Activated CD4-positive, alpha-beta T cell treated with anti-CD3 and anti-CD28 coated beads for 36 hours (primary cell): ENCODE results near the gene ZNF385B. TPM values are rescaled to one million over a fixed set of nuclear protein-coding genes. Genes with fewer than 3 reads are reported as not detected.

Source experiments
- ATAC-seq: fragments of 200-7000 bp; cut with Tn5 transposase; one replicate; pipeline ENCODE4 v1.10.0; 2021; ENCODE audit warnings: mild to moderate bottlenecking, moderate library complexity
- CTCF ChIA-PET: fragments of 350-600 bp; sonication (Branson Sonifier 250); formaldehyde crosslinking; loops from one replicate; lab custom pipeline; 2021; ENCODE audit warnings: antibody characterized with exemption; lab: Charles Lee
- POLR2A ChIA-PET: fragments of 350-600 bp; sonication (Branson Sonifier 250); formaldehyde crosslinking; loops from one replicate; lab custom pipeline; 2021; ENCODE audit warnings: antibody characterized with exemption, inconsistent platforms; lab: Charles Lee
- DNase-seq: peaks from one replicate; pipeline ENCODE4 v3.0.0-alpha.2; 2020
- H3K27ac Mint-ChIP-seq: one replicate; pipeline ENCODE4 v1.8.0; 2021; ENCODE audit warnings: mixed read lengths
- H3K27me3 Mint-ChIP-seq: one replicate; pipeline ENCODE4 v1.8.0; 2021; ENCODE audit warnings: mixed read lengths
- H3K36me3 Mint-ChIP-seq: one replicate; pipeline ENCODE4 v1.8.0; 2021; ENCODE audit warnings: low read depth, mixed read lengths
- H3K4me1 Mint-ChIP-seq: one replicate; pipeline ENCODE4 v1.8.0; 2021; ENCODE audit warnings: mixed read lengths
- H3K4me3 Mint-ChIP-seq: one replicate; pipeline ENCODE4 v1.8.0; 2021; ENCODE audit warnings: mild to moderate bottlenecking, moderate library complexity, mixed read lengths
- H3K9me3 Mint-ChIP-seq: one replicate; pipeline ENCODE4 v1.8.0; 2021; ENCODE audit warnings: low read depth, mixed read lengths
- intact Hi-C, 2 experiments: fragments of 100-400 bp; cut with DNase I in 1 of 2; cut with micrococcal nuclease in 1 of 2; formaldehyde crosslinking; loops; one replicate each; pipeline versions ENCODE4 v1.14.2 to v1.15.1; 2022 to 2024; cut with DNase I, micrococcal nuclease
- microRNA-seq: library from miRNA; unstranded; fragments of <30 nt; microRNA quantifications from one replicate; pipeline ENCODE4 v1.2.0, GENCODE V29; 2021; ENCODE audit warnings: borderline replicate concordance
- total RNA-seq, 2 experiments: library from RNA; stranded (reverse); gene quantifications; one replicate each; pipeline ENCODE4 v1.2.3, GENCODE V29; 2021

Gene ZNF385B
- total RNA-seq, 2 experiments from 2014 or later: not detected

DNA sequence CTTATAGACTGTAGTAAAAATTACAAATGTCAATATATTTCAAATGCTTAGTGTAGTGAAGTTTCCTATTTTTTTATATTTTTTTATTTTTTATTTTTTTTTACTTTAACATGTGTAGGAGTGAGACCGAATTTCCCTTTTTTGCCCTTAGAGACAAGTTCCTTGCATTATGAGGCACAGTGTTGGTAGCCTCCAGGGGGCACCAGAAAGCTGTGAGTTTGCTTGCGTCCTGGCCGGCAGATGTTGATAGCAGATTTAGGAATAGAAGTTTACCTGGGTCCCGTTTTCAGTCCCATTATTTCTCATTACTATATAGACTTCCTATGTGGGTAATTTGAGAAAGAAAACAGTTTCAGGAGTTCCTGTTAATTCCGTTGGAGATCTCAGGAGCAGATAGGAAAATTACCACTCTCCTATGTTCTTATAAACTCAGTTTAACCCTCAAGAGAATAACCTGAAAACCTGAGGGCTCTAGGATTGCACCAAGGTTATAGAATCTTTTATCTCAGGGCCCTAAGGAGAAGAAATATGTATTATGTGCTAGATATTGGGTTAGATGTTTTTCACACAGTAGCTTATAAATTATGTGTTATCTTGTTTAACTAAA, 439.3 kb downstream of the ZNF385B start:
- peak; percentile 77 for DNase-seq
- CTCF ChIA-PET: interaction anchor here (0.9 to 3.8 kb wide), 6 partner anchors 10 to 23 kb away, joined by 3 to 22 read pairs (median 7); no protein-coding TSS in a partner anchor
- Mint-ChIP-seq H3K4me1 (no peaks in the 10 kb centered on the region), H3K9me3 (no peaks in the 10 kb centered on the region), H3K4me3 (no peak overlapping the region), H3K27ac (no peak overlapping the region), H3K27me3 (peaks cover 7% of the 10 kb centered on the region), H3K36me3 (no peaks in the 10 kb centered on the region)
- ATAC-seq: peak; percentile 60
- POLR2A ChIA-PET: no interaction called here
- intact Hi-C loops: loop anchor here in 1 of 2 experiments (1.0 kb wide), 1 partner anchor 329 kb away; no protein-coding TSS in a partner anchor

DNA sequence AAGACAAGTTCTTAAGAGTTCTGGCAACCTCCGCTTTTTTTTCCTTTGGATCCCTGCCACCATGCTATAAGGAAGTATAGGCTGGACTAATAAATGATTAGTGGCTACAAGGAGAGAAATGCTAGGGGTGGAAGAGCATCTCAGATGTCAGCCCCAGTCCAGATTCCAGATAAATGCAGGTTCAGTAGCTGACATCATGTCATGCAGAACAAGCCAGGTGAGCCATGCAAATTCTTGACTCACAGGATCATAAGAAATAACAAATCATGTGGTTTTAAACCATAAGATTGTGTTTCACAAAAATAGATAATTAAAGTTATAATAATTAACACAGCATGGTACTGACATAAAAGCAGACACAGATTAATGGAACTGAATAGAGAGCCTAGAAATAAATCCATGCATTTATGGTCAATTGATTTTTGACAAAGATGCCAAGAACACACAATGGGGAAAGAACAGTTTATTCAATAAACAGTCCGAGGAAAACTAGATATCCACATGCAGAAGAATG, 443.9 kb downstream of the ZNF385B start:
- no peaks in the 10 kb centered on the region for H3K9me3 Mint-ChIP-seq
- no peaks in the 10 kb centered on the region for H3K36me3 Mint-ChIP-seq
- ChIA-PET CTCF (no interaction called here), POLR2A (no interaction called here)
- ATAC-seq: no peak
- H3K27me3 Mint-ChIP-seq: peaks cover 15% of the 10 kb centered on the region
- intact Hi-C loops: loop anchor here in 1 of 2 experiments (10.0 kb wide), 1 partner anchor 657 kb away; no protein-coding TSS in a partner anchor
- DNase-seq: no peak
- H3K27ac Mint-ChIP-seq: no peak overlapping the region
- no peak overlapping the region for H3K4me3 Mint-ChIP-seq
- H3K4me1 Mint-ChIP-seq: no peaks in the 10 kb centered on the region

DNA sequence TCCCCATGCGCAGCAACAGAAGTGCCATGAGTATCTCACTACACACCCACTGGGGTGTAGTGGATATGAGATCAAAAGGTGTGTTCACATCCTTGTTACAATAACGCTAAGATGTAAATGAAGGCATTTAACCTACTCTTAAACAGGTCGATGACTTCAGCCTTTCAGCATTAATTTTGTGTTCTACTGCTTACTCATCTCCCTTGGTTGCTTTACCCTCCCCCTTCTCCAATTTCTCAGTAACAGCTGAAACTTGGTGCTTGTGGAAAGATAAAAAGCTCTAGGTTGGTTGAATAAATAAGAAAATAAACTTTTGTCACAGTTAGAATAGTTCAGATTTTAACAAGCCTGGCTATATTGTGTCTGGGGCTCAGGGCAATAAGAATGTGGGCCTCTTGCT, 449.3 kb downstream of the ZNF385B start:
- no peaks in the 10 kb centered on the region for H3K9me3 Mint-ChIP-seq
- ATAC-seq (no peak), DNase-seq (no peak)
- POLR2A ChIA-PET: no interaction called here
- H3K27ac Mint-ChIP-seq: no peak overlapping the region
- CTCF ChIA-PET: interaction anchor here (0.6 to 2.5 kb wide), 4 partner anchors 11 to 67 kb away, joined by 3 to 8 read pairs (median 4); no protein-coding TSS in a partner anchor
- no peaks in the 10 kb centered on the region for H3K36me3 Mint-ChIP-seq
- intact Hi-C loops: loop anchor here in 1 of 2 experiments (10.0 kb wide), 1 partner anchor 663 kb away; no protein-coding TSS in a partner anchor
- no peak overlapping the region for H3K4me3 Mint-ChIP-seq
- H3K4me1 Mint-ChIP-seq: no peaks in the 10 kb centered on the region
- peaks cover 26% of the 10 kb centered on the region for H3K27me3 Mint-ChIP-seq

DNA sequence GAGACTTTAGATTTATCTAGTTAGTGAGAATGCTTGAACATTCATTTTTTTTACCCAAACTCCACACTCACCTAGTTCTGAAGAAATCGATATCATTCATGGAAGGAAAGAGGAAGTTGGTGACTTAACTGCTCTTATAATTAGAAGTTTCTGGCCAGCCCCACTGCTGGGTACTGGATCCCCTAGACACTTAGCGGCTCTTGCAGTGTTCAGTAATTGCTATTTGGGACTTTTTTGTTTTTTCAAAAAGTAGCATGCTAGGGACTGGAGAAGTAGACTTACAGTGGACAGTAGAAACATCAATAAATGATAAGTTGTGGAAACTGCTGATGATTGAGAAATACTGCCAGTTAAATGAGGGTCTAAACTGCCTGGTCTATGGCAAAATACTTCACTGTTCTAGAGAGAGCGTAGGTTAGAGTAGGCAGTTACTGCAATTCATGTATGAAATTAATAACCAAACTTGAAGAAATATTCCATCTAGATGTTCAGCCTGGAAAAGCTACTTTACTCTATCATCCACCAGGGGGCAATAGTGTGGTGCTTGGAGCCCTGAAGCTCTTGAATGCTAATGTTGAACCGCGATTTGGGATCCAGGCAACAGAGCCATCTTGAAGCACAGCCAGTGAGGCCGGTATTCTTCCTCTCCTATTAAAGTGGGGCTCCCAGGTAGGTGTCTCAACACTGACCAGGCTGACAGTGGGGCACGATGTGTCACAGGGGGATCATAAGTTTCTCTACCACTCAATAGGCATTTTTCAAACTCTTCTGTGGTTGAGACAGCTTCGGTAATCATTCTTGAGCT, 450.7 kb downstream of the ZNF385B start:
- intact Hi-C loops: loop anchor here (1.0 to 10.0 kb wide), 3 partner anchors 191 to 664 kb away; no protein-coding TSS in a partner anchor
- Mint-ChIP-seq H3K36me3 (no peaks in the 10 kb centered on the region), H3K9me3 (no peaks in the 10 kb centered on the region), H3K4me3 (no peak overlapping the region), H3K27me3 (peaks cover 26% of the 10 kb centered on the region), H3K4me1 (no peaks in the 10 kb centered on the region), H3K27ac (no peak overlapping the region)
- DNase-seq (peak; percentile 43), ATAC-seq (peak; percentile 47)
- ChIA-PET CTCF (interaction anchor here (0.6 to 2.5 kb wide), 16 partner anchors 9 to 341 kb away, joined by 3 to 8 read pairs (median 3); no protein-coding TSS in a partner anchor), POLR2A (no interaction called here)

DNA sequence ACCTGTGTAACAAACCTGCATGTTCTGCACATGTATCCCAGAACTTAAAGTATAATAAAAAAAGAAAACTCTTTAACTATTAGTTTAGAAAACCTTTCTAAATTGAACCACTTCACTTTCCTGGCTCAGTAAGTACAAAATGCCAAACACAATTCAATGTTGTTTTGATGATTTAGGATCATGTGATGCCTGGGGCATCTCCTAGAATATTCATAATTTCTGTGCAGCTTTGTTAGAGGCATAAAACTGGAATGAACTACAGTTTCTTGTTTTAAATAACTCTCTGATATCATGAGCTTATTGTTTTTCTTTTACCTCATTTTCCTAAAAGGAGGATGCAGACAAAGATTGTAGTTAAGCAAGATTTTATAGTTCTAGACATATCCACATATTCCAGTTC, 457.8 kb downstream of the ZNF385B start:
- Mint-ChIP-seq H3K4me3 (no peak overlapping the region), H3K36me3 (no peaks in the 10 kb centered on the region), H3K9me3 (no peaks in the 10 kb centered on the region), H3K27ac (no peak overlapping the region), H3K4me1 (no peaks in the 10 kb centered on the region), H3K27me3 (peaks cover 17% of the 10 kb centered on the region)
- ATAC-seq (no peak), DNase-seq (no peak)
- intact Hi-C loops: no loop called here
- CTCF ChIA-PET: interaction anchor here (0.7 to 1.5 kb wide), 2 partner anchors 11 to 12 kb away, joined by 3 to 4 read pairs; no protein-coding TSS in a partner anchor
- POLR2A ChIA-PET: no interaction called here

DNA sequence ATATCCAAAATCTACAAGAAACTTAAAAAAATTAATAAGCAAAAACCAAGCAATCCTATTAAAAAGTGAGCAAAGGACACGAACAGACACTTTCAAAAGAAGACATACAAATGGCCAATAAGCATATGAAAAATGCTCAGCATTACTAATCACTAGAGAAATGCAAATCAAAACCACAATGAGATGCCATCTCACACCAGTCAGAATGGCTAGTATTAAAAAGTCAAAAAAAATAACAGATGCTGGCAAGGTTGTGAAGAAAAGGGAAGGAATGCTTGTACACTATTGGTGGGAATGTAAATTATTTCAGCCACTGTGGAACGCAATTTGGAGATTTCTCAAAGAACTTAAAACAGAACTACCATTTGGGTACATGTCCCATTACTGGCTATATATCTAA, 467.9 kb downstream of the ZNF385B start:
- no peak for DNase-seq
- Mint-ChIP-seq H3K9me3 (no peaks in the 10 kb centered on the region), H3K36me3 (no peaks in the 10 kb centered on the region), H3K4me3 (no peak overlapping the region), H3K27me3 (no peaks in the 10 kb centered on the region), H3K4me1 (no peaks in the 10 kb centered on the region), H3K27ac (no peak overlapping the region)
- POLR2A ChIA-PET: no interaction called here
- intact Hi-C loops: no loop called here
- no peak for ATAC-seq
- CTCF ChIA-PET: interaction anchor here (1.0 kb wide), 1 partner anchor 348 kb away, joined by 4 read pairs; no protein-coding TSS in a partner anchor

Small RNA genes within 50 kb of the gene (microRNA-seq; reads per million reads assigned to microRNA genes)
- not detected for gene MIR1258

Other genes with a start within 250 kb of the ZNF385B start
- gene CWC22, start 145.7 kb upstream of the ZNF385B start, total RNA-seq: 10 to 100 TPM; 25.3 to 31.0 TPM